Panc1 (cell line): ENCODE data around the gene GP9. TPM values are rescaled to one million over a fixed set of nuclear protein-coding genes. Genes with fewer than 3 reads are reported as not detected.
A peak's percentile ranks its signal among the peaks of the same experiment; 100 is the strongest.

Source experiments
- ATAC-seq: fragments of 200-7000 bp; cut with Tn5 transposase; 2 replicates; pipeline ENCODE4 v1.9.1; 2020; ENCODE audit warnings: mild to moderate bottlenecking, moderate library complexity
- BruUV-seq: library from RNA; stranded (reverse); fragments of 400-500 nt; replicated peaks from 2 replicates; lab custom pipeline; 2021; lab: Mats Ljungman, UMichigan
- CTCF ChIA-PET: fragments of 300-600 bp; sonication (Branson Sonifier 250); formaldehyde crosslinking; loops from one replicate; lab custom pipeline; 2022; ENCODE audit warnings: antibody characterized with exemption; lab: Charles Lee
- POLR2A ChIA-PET: fragments of 300-600 bp; sonication (Branson Sonifier 250); formaldehyde crosslinking; loops from one replicate; lab custom pipeline; 2022; ENCODE audit warnings: antibody characterized with exemption; lab: Charles Lee
- DNase-seq: peaks from one replicate; pipeline ENCODE4 v3.0.0-alpha.2; 2010; ENCODE audit warnings: low read depth, low spot score
- H3K27ac ChIP-seq: 2 replicates; pipeline ENCODE4 v1.5.1; 2011; ENCODE audit warnings: mild to moderate bottlenecking, low read length, inconsistent platforms
- H3K27me3 ChIP-seq: fragments of 200-500 bp; sonication (Bioruptor generic); 2 replicates; pipeline ENCODE4 v1.6.0; 2014; ENCODE audit warnings: low read length, inconsistent platforms; ENCODE audit not compliant: control insufficient read depth, insufficient read depth
- H3K36me3 ChIP-seq: fragments of 200-500 bp; sonication (Bioruptor generic); 2 replicates; pipeline ENCODE4 v1.5.1; 2014; ENCODE audit warnings: inconsistent platforms, mild to moderate bottlenecking, low read length, moderate library complexity; ENCODE audit not compliant: control insufficient read depth, insufficient read depth
- H3K4me1 ChIP-seq: 2 replicates; pipeline ENCODE4 v1.5.1; 2011; ENCODE audit warnings: inconsistent platforms, mild to moderate bottlenecking, low read length, moderate library complexity; ENCODE audit not compliant: control insufficient read depth, insufficient read depth
- H3K4me3 ChIP-seq, 2 experiments: 2 replicates each; pipeline ENCODE4 v1.5.1; 2011 to 2012; ENCODE audit warnings: low read depth in 2 of 2, low read length in 2 of 2, mild to moderate bottlenecking in 2 of 2, inconsistent platforms in 1 of 2, moderate library complexity in 1 of 2
- H3K9me3 ChIP-seq: fragments of 200-500 bp; sonication (Bioruptor generic); 2 replicates; pipeline ENCODE4 v1.5.1; 2014; ENCODE audit warnings: low read depth, mild to moderate bottlenecking, inconsistent platforms, low read length, moderate library complexity; ENCODE audit not compliant: control insufficient read depth, insufficient read depth
- CTCF ChIP-seq: fragments of 450-650 bp; IDR thresholded peaks from 2 replicates; pipeline ENCODE4 v1.5.1; 2017; ENCODE audit warnings: mild to moderate bottlenecking
- POLR2AphosphoS5 ChIP-seq: IDR thresholded peaks from 2 replicates; pipeline ENCODE4 v1.6.1; 2012; ENCODE audit warnings: mild to moderate bottlenecking, low read depth, low read length, moderate library complexity
- REST ChIP-seq, 2 experiments: IDR thresholded peaks; 2 replicates each; pipeline ENCODE4 v1.6.1; 2011 to 2012; ENCODE audit warnings: low read depth in 2 of 2, control low read depth in 1 of 2, low read length in 1 of 2, mild to moderate bottlenecking in 1 of 2, moderate library complexity in 1 of 2; ENCODE audit not compliant: insufficient read depth in 1 of 2
- SIN3A ChIP-seq: IDR thresholded peaks from 2 replicates; pipeline ENCODE4 v1.6.1; 2012; ENCODE audit warnings: low read depth, mild to moderate bottlenecking, low read length, moderate library complexity, borderline replicate concordance; ENCODE audit not compliant: insufficient read depth
- TCF7L2 ChIP-seq: IDR thresholded peaks from 2 replicates; pipeline ENCODE4 v1.6.1; 2011; ENCODE audit warnings: mild to moderate bottlenecking, low read depth, low read length, inconsistent platforms
- in situ Hi-C: cut with HindIII; loops from 2 replicates; pipeline ENCODE4 v1.10.0; 2016; ENCODE audit warnings: low sequenced_read_pairs, low pct_unique_long_range_greater_than_20kb
- intact Hi-C: fragments of 100-400 bp; cut with micrococcal nuclease; formaldehyde crosslinking; loops from one replicate; pipeline ENCODE4 v1.10.0; 2022; ENCODE audit not compliant: unreplicated experiment
- total RNA-seq: library from RNA; stranded (reverse); gene quantifications from one replicate; pipeline ENCODE4 v1.2.1, GENCODE V29; 2021; ENCODE audit not compliant: unreplicated experiment

GP9 gene
- total RNA-seq, 1 experiment from 2014 or later, result not detected

GRCh38 chr3:129104051-129104450 is 43.5 kb downstream of the GP9 start:
- ChIA-PET POLR2A (no interaction called here), CTCF (no interaction called here)
- intact Hi-C loops (no loop called here), in situ Hi-C loops (no loop called here)
- no peak for DNase-seq
- no peaks in the 10 kb centered on the region for H3K9me3 ChIP-seq
- TF ChIP-seq CTCF, result no peak
- no peak for TF ChIP-seq TCF7L2
- no peak for TF ChIP-seq SIN3A
- TF ChIP-seq POLR2AphosphoS5, result no peak
- TF ChIP-seq REST (IDR thresholded peaks at IDR 0.05; ENCODE audit: insufficient read depth in 1 of 2, low read depth in 2 of 2, low read length in 1 of 2), result no peak
- H3K27ac ChIP-seq, result no peak overlapping the region
- no peaks in the 10 kb centered on the region for H3K27me3 ChIP-seq
- BruUV-seq, result TSS peak; percentile 13
- no peak for ATAC-seq
- H3K4me3 ChIP-seq, result no peak overlapping the region
- H3K4me1 ChIP-seq, result no peaks in the 10 kb centered on the region
- H3K36me3 ChIP-seq, result no peaks in the 10 kb centered on the region

GRCh38 chr3:129104498-129105079 is 44.0 kb downstream of the GP9 start:
- no peaks in the 10 kb centered on the region for H3K36me3 ChIP-seq
- intact Hi-C loops (no loop called here), in situ Hi-C loops (no loop called here)
- CTCF ChIA-PET, result no interaction called here
- POLR2A ChIA-PET, result no interaction called here
- H3K27ac ChIP-seq, result no peak overlapping the region
- TF ChIP-seq REST (IDR thresholded peaks at IDR 0.05; ENCODE audit: insufficient read depth in 1 of 2, low read depth in 2 of 2, low read length in 1 of 2), result no peak
- TF ChIP-seq SIN3A, result no peak
- no peak for TF ChIP-seq POLR2AphosphoS5
- TF ChIP-seq TCF7L2, result no peak
- TF ChIP-seq CTCF, result no peak
- BruUV-seq, result no TSS peak
- DNase-seq (no peak), ATAC-seq (no peak)
- no peaks in the 10 kb centered on the region for H3K9me3 ChIP-seq
- no peaks in the 10 kb centered on the region for H3K4me1 ChIP-seq
- no peak overlapping the region for H3K4me3 ChIP-seq
- no peaks in the 10 kb centered on the region for H3K27me3 ChIP-seq
